Activated naive CD8-positive, alpha-beta T cell treated with anti-CD3 and anti-CD28 coated beads for 36 hours (primary cell): Measurements from ENCODE around the gene ZNF723. TPM values are rescaled to one million over a fixed set of nuclear protein-coding genes. Genes with fewer than 3 reads are reported as not detected.
"Not testable (repeated sequence)": the region's sequence is repeated elsewhere in the genome, so short reads cannot be mapped to it uniquely, and the experiment has no call there.

ENCODE experiments used
- DNase-seq: peaks from one replicate; pipeline ENCODE4 v3.0.0; 2021
- H3K27ac Mint-ChIP-seq: one replicate; pipeline ENCODE4 v1.8.0; 2022; ENCODE audit warnings: mild to moderate bottlenecking, moderate library complexity, mixed read lengths
- H3K27me3 Mint-ChIP-seq: one replicate; pipeline ENCODE4 v1.8.0; 2022; ENCODE audit warnings: mild to moderate bottlenecking, mixed read lengths
- H3K36me3 Mint-ChIP-seq: one replicate; pipeline ENCODE4 v1.8.0; 2021; ENCODE audit warnings: mild to moderate bottlenecking, mixed read lengths
- H3K4me1 Mint-ChIP-seq: one replicate; pipeline ENCODE4 v1.8.0; 2021; ENCODE audit warnings: mixed read lengths
- H3K4me3 Mint-ChIP-seq: one replicate; pipeline ENCODE4 v1.8.0; 2022; ENCODE audit warnings: mild to moderate bottlenecking, moderate library complexity, mixed read lengths
- H3K9me3 Mint-ChIP-seq: one replicate; pipeline ENCODE4 v1.8.0; 2022; ENCODE audit warnings: mixed read lengths
- total RNA-seq, 2 experiments: library from RNA; stranded (reverse); gene quantifications; one replicate each; pipeline ENCODE4 v1.2.3, GENCODE V29; 2021

Gene ZNF723
- under 1 TPM in 1 of 2 experiments, not detected in 1; 0.14 TPM for total RNA-seq

GRCh38 chr19:22832031-22832762, at the start of gene ZNF723:
TSS of gene ZNF723 (plus strand) at chr19:22832291. CDS start at chr19:22832380, 89 bp downstream.
- no peaks in the 10 kb centered on the region for H3K4me1 Mint-ChIP-seq
- no peak within 1 kb of the TSS for H3K27ac Mint-ChIP-seq
- no peaks in the 10 kb centered on the region for H3K27me3 Mint-ChIP-seq
- peaks cover 12% of the 10 kb centered on the region for H3K9me3 Mint-ChIP-seq
- H3K4me3 Mint-ChIP-seq, result no peak within 1 kb of the TSS
- H3K36me3 Mint-ChIP-seq, result peaks cover 3% of the 10 kb centered on the region
- DNase-seq, result no peak

GRCh38 chr19:22783651-22784410, 48.3 kb upstream of the ZNF723 start, which contains the start of gene ZNF99:
TSS of gene ZNF99 (minus strand) at chr19:22784151. CDS start at chr19:22784016, 135 bp downstream.
- Mint-ChIP-seq H3K27me3 (peaks cover 14% of the 10 kb centered on the region), H3K36me3 (peaks cover 3% of the 10 kb centered on the region), H3K4me3 (no peak within 1 kb of the TSS), H3K9me3 (peaks cover 23% of the 10 kb centered on the region), H3K27ac (no peak within 1 kb of the TSS), H3K4me1 (no peaks in the 10 kb centered on the region)
- no peak for DNase-seq

- H3K9me3 Mint-ChIP-seq, result peaks cover 31% of the 10 kb centered on the region
- H3K4me3 Mint-ChIP-seq, H3K4me1 Mint-ChIP-seq, H3K27me3 Mint-ChIP-seq, H3K27ac Mint-ChIP-seq, DNase-seq, H3K36me3 Mint-ChIP-seq: not testable (repeated sequence)
Measured at GRCh38 chr19:22792863-22793262, 39.2 kb upstream of the ZNF723 start.

GRCh38 chr19:22797040-22797439, 35.1 kb upstream of the ZNF723 start:
- Mint-ChIP-seq H3K9me3 (peaks cover 45% of the 10 kb centered on the region), H3K27me3 (no peaks in the 10 kb centered on the region), H3K4me1 (no peaks in the 10 kb centered on the region)

GRCh38 chr19:22806418-22806817, 25.7 kb upstream of the ZNF723 start:
- H3K4me1 Mint-ChIP-seq, result no peaks in the 10 kb centered on the region
- H3K9me3 Mint-ChIP-seq, result peaks cover 9% of the 10 kb centered on the region
- H3K4me3 Mint-ChIP-seq, result no peak overlapping the region
- peaks cover 4% of the 10 kb centered on the region for H3K36me3 Mint-ChIP-seq
- H3K27ac Mint-ChIP-seq, result no peak overlapping the region
- H3K27me3 Mint-ChIP-seq, result no peaks in the 10 kb centered on the region
- no peak for DNase-seq

More at GRCh38 chr19:22797040-22797439, 35.1 kb upstream of the ZNF723 start:
- H3K4me3 Mint-ChIP-seq, result no peak overlapping the region
- no peak overlapping the region for H3K27ac Mint-ChIP-seq
- no peak for DNase-seq
- H3K36me3 Mint-ChIP-seq, result no peaks in the 10 kb centered on the region

- Mint-ChIP-seq H3K27me3 (no peaks in the 10 kb centered on the region), H3K9me3 (peaks cover 11% of the 10 kb centered on the region), H3K4me1 (no peaks in the 10 kb centered on the region), H3K27ac (no peak overlapping the region), H3K36me3 (peaks cover 4% of the 10 kb centered on the region), H3K4me3 (no peak overlapping the region)
- no peak for DNase-seq
Measured at GRCh38 chr19:22807061-22807835, 24.8 kb upstream of the ZNF723 start.

GRCh38 chr19:22814124-22814523, 18.0 kb upstream of the ZNF723 start:
- H3K4me1 Mint-ChIP-seq, result no peaks in the 10 kb centered on the region
- no peaks in the 10 kb centered on the region for H3K36me3 Mint-ChIP-seq
- H3K27me3 Mint-ChIP-seq, result no peaks in the 10 kb centered on the region
- no peak overlapping the region for H3K27ac Mint-ChIP-seq
- no peak for DNase-seq
- H3K4me3 Mint-ChIP-seq, result no peak overlapping the region
- peaks cover 22% of the 10 kb centered on the region for H3K9me3 Mint-ChIP-seq

- peaks cover 3% of the 10 kb centered on the region for H3K36me3 Mint-ChIP-seq
- H3K4me1 Mint-ChIP-seq, result no peaks in the 10 kb centered on the region
- H3K27ac Mint-ChIP-seq, result no peak overlapping the region
- H3K27me3 Mint-ChIP-seq, result no peaks in the 10 kb centered on the region
- no peak overlapping the region for H3K4me3 Mint-ChIP-seq
- no peak for DNase-seq
- peaks cover 13% of the 10 kb centered on the region for H3K9me3 Mint-ChIP-seq
Measured at GRCh38 chr19:22831211-22831610, 880 bp upstream of the ZNF723 start.

GRCh38 chr19:22857713-22858320, 25.7 kb downstream of the ZNF723 start:
- H3K9me3 Mint-ChIP-seq, result peaks cover 45% of the 10 kb centered on the region
- not testable (repeated sequence) for H3K27me3 Mint-ChIP-seq, H3K27ac Mint-ChIP-seq, H3K4me1 Mint-ChIP-seq, H3K4me3 Mint-ChIP-seq, DNase-seq
- peaks cover 12% of the 10 kb centered on the region for H3K36me3 Mint-ChIP-seq

GRCh38 chr19:22882797-22883196, 50.7 kb downstream of the ZNF723 start:
- Mint-ChIP-seq H3K4me3 (no peak overlapping the region), H3K9me3 (peaks cover 25% of the 10 kb centered on the region), H3K27ac (no peak overlapping the region), H3K4me1 (no peaks in the 10 kb centered on the region), H3K36me3 (no peaks in the 10 kb centered on the region), H3K27me3 (no peaks in the 10 kb centered on the region)
- no peak for DNase-seq

GRCh38 chr19:22893855-22894270, 61.8 kb downstream of the ZNF723 start:
- Mint-ChIP-seq H3K4me3 (no peak overlapping the region), H3K27ac (no peak overlapping the region), H3K27me3 (no peaks in the 10 kb centered on the region), H3K9me3 (peaks cover 16% of the 10 kb centered on the region), H3K36me3 (no peaks in the 10 kb centered on the region), H3K4me1 (no peaks in the 10 kb centered on the region)
- no peak for DNase-seq

GRCh38 chr19:22901431-22902130, 69.5 kb downstream of the ZNF723 start:
- H3K27me3 Mint-ChIP-seq, result no peaks in the 10 kb centered on the region
- H3K27ac Mint-ChIP-seq, result no peak overlapping the region
- no peaks in the 10 kb centered on the region for H3K36me3 Mint-ChIP-seq
- no peak for DNase-seq
- no peak overlapping the region for H3K4me3 Mint-ChIP-seq
- peaks cover 15% of the 10 kb centered on the region for H3K9me3 Mint-ChIP-seq
- no peaks in the 10 kb centered on the region for H3K4me1 Mint-ChIP-seq
